K562 (cell line): ENCODE data around the gene TRMT112. TPM values are rescaled to one million over a fixed set of nuclear protein-coding genes. Genes with fewer than 3 reads are reported as not detected.

Experiments used
- ATAC-seq: fragments of 200-7000 bp; cut with Tn5 transposase; 3 replicates; pipeline ENCODE4 v1.9.1; 2020; ENCODE audit warnings: moderate library complexity
- BruUV-seq: library from RNA; stranded (reverse); fragments of 400-500 nt; replicated peaks from 2 replicates; lab custom pipeline; 2021; lab: Mats Ljungman, UMichigan
- CTCF ChIA-PET: fragments of 300-600 bp; formaldehyde crosslinking; extraction: SDS; loops from one replicate; lab custom pipeline; 2021; ENCODE audit warnings: low intra/inter-chr PET ratio; lab: Yijun Ruan, JAX
- POLR2A ChIA-PET: fragments of 300-600, 350-650 bp; sonication (Branson Sonifier 250); formaldehyde crosslinking; extraction: SDS; loops from one replicate; lab custom pipeline; 2021; ENCODE audit warnings: antibody characterized with exemption, inconsistent platforms; lab: Yijun Ruan, JAX
- DNase-seq, 4 experiments: peaks; one replicate each; pipeline versions ENCODE4 v3.0.0 to v3.0.0-alpha.2; 2011 to 2018; ENCODE audit warnings: low spot score in 3 of 4, mixed read lengths in 3 of 4; ENCODE audit errors: extremely low read depth in 1 of 4
- FAIRE-seq: peaks from 2 replicates; lab custom pipeline; 2011; peaks lifted over from hg19 to GRCh38; lab: Jason Lieb, UNC
- H2AFZ ChIP-seq: 2 replicates; pipeline ENCODE4 v1.6.0; 2011; ENCODE audit warnings: low read depth, low read length, control low read depth, inconsistent platforms
- H3K27ac ChIP-seq: fragments of 200-600 bp; 3 replicates; pipeline ENCODE4 v1.8.0; 2011; ENCODE audit warnings: low read depth, mild to moderate bottlenecking, control low read depth, inconsistent platforms, low read length, moderate library complexity, mixed read lengths; ENCODE audit errors: extremely low read depth
- H3K27me3 ChIP-seq, 2 experiments: fragments of 300-600 bp in 1 of 2; 2 replicates in 1 of 2; 3 replicates in 1 of 2; pipeline versions ENCODE4 v1.6.0 to v1.8.0; 2011; ENCODE audit warnings: inconsistent platforms in 2 of 2, low read length in 2 of 2, mild to moderate bottlenecking in 1 of 2, mixed read lengths in 1 of 2, moderate library complexity in 1 of 2; ENCODE audit not compliant: control insufficient read depth in 2 of 2, insufficient read depth in 2 of 2
- H3K36me3 ChIP-seq: fragments of 300-600 bp; 3 replicates; pipeline ENCODE4 v1.8.0; 2011; ENCODE audit warnings: mild to moderate bottlenecking, low read length, inconsistent platforms; ENCODE audit not compliant: control insufficient read depth, insufficient read depth
- H3K4me1 ChIP-seq, 2 experiments: fragments of 200-600 bp in 1 of 2; replicated peaks in 1 of 2; 2 replicates in 1 of 2; 3 replicates in 1 of 2; pipeline versions ENCODE4 v1.5.1 to v1.8.0; 2011; ENCODE audit warnings: inconsistent platforms in 2 of 2, low read length in 2 of 2, mild to moderate bottlenecking in 1 of 2, mixed read lengths in 1 of 2, moderate library complexity in 1 of 2; ENCODE audit not compliant: control insufficient read depth in 2 of 2, insufficient read depth in 2 of 2
- H3K4me2 ChIP-seq: 2 replicates; pipeline ENCODE4 v1.6.1; 2011; ENCODE audit warnings: low read length, control low read depth, inconsistent platforms, mixed read lengths; ENCODE audit not compliant: insufficient read depth
- H3K4me3 ChIP-seq: fragments of 200-600 bp; sonication (generic), shearing (Covaris generic); 2 replicates; pipeline ENCODE4 v1.5.1; 2016; ENCODE audit warnings: control low read depth, inconsistent platforms
- H3K79me2 ChIP-seq: fragments of 200-600 bp; 3 replicates; pipeline ENCODE4 v1.8.0; 2011; ENCODE audit warnings: low read length, inconsistent platforms; ENCODE audit not compliant: control insufficient read depth, insufficient read depth
- H3K9ac ChIP-seq, 2 experiments: 2 replicates each; pipeline versions ENCODE4 v1.6.0 to v1.6.1; 2011; ENCODE audit warnings: low read depth in 2 of 2, low read length in 2 of 2, control low read depth in 1 of 2, inconsistent platforms in 1 of 2, mild to moderate bottlenecking in 1 of 2, mixed read lengths in 1 of 2; ENCODE audit not compliant: insufficient read depth in 1 of 2
- H3K9me1 ChIP-seq: one replicate; pipeline ENCODE4 v1.6.0; 2011; ENCODE audit warnings: inconsistent platforms, mild to moderate bottlenecking, low read length, moderate library complexity; ENCODE audit not compliant: control insufficient read depth, insufficient read depth
- H3K9me3 ChIP-seq: replicated peaks from 2 replicates; pipeline ENCODE4 v1.5.1; 2011; ENCODE audit warnings: low read depth, low read length, inconsistent platforms; ENCODE audit not compliant: control insufficient read depth, insufficient read depth
- H4K20me1 ChIP-seq: replicated peaks from 2 replicates; pipeline ENCODE4 v1.6.1; 2011; ENCODE audit warnings: low read length, inconsistent platforms, mixed read lengths; ENCODE audit not compliant: control insufficient read depth, insufficient read depth
- ARHGAP35 ChIP-seq: fragments of 450-650 bp; IDR thresholded peaks from 2 replicates; pipeline ENCODE4 v1.6.1; 2018; ENCODE audit not compliant: partially characterized antibody
- CAMTA2 ChIP-seq: fragments of 250-450 bp; sonication (Bioruptor Pico); conservative IDR thresholded peaks from 2 replicates; pipeline ENCODE4 v1.5.1; 2022
- CBFA2T3 ChIP-seq: fragments of 450-650 bp; IDR thresholded peaks from 2 replicates; pipeline ENCODE4 v1.6.1; 2017
- FOXA3 ChIP-seq, 2 experiments: fragments of 450-650 bp in 1 of 2; sonication (generic) in 1 of 2; formaldehyde crosslinking; IDR thresholded peaks in 1 of 2; conservative IDR thresholded peaks in 1 of 2; 2 replicates each; pipeline versions ENCODE4 v1.4.0 to v1.8.0; 2020 to 2022; ENCODE audit warnings: mild to moderate bottlenecking in 2 of 2, missing genetic modification reagents in 1 of 2
- IRF2 ChIP-seq: sonication (generic); formaldehyde crosslinking; IDR thresholded peaks from 2 replicates; pipeline ENCODE4 v1.8.1; 2022; ENCODE audit warnings: mild to moderate bottlenecking, missing genetic modification reagents
- RBM14 ChIP-seq: fragments of 200-400 bp; formaldehyde crosslinking; IDR thresholded peaks from 2 replicates; pipeline ENCODE4 v1.6.1; 2018; ENCODE audit warnings: low read depth, mild to moderate bottlenecking, low read length, moderate library complexity, borderline replicate concordance; ENCODE audit not compliant: insufficient read depth
- RBM34 ChIP-seq: fragments of 200-400 bp; formaldehyde crosslinking; IDR thresholded peaks from 2 replicates; pipeline ENCODE4 v1.6.1; 2018; ENCODE audit warnings: low read length, borderline replicate concordance; ENCODE audit not compliant: insufficient read depth
- SMARCA4 ChIP-seq: fragments of 450-650 bp; IDR thresholded peaks from 2 replicates; pipeline ENCODE4 v1.6.1; 2016
- TCFL5 ChIP-seq: fragments of 250-450 bp; sonication (Bioruptor Pico); conservative IDR thresholded peaks from 2 replicates; pipeline ENCODE4 v1.6.1; 2021; ENCODE audit warnings: mild to moderate bottlenecking, moderate library complexity, matching md5 sums
- ZKSCAN3 ChIP-seq: fragments of 250-450 bp; sonication (Bioruptor Pico); IDR thresholded peaks from 2 replicates; pipeline ENCODE4 v1.4.0; 2020
- ZNF121 ChIP-seq: sonication (generic); formaldehyde crosslinking; conservative IDR thresholded peaks from 2 replicates; pipeline ENCODE4 v1.8.0; 2022; ENCODE audit warnings: missing genetic modification reagents
- ZNF354B ChIP-seq: fragments of 250-450 bp; sonication (Bioruptor Pico); IDR thresholded peaks from 2 replicates; pipeline ENCODE4 v1.4.0; 2020
- WGBS: fragments of 100-300 bp; shearing (Covaris generic); methylation state at CpG from one replicate; pipeline ENCODE4 v1.1.6; 2016; ENCODE audit warnings: low coverage, mixed read lengths; ENCODE audit not compliant: insufficient coverage; ENCODE audit errors: missing lambda C conversion rate; 5-methylcytosine and 5-hydroxymethylcytosine counted together
- in situ Hi-C: fragments of 300-500 bp; cut with MboI; formaldehyde crosslinking; loops from 4 replicates; pipeline ENCODE4 v1.15.0; 2018; ENCODE audit warnings: inconsistent platforms, mixed read lengths
- intact Hi-C: fragments of 100-400 bp; cut with micrococcal nuclease; formaldehyde crosslinking; loops from 2 replicates; pipeline ENCODE4 v1.14.2; 2022
- polyA plus RNA-seq, 8 experiments: library from polyadenylated mRNA; depleted of rRNA in 4 of 8; stranded (reverse) in 5 of 8; unstranded in 3 of 8; fragments of >200 nt; fragmentation: Nextera tagmentation in 2 of 8; fragmentation: Illumina TruSeq in 1 of 8; extraction: Ambion mirVana in 2 of 8; extraction: Trizol in 1 of 8; gene quantifications; 2 replicates each; pipeline versions ENCODE4 v1.2.1 to v1.2.3, GENCODE V29; 2011 to 2014; ENCODE audit warnings: inconsistent platforms in 1 of 8, missing spikeins in 1 of 8
- total RNA-seq, 7 experiments: library from RNA; depleted of rRNA in 6 of 7; stranded (reverse); fragments of >200 nt in 6 of 7; fragmentation: Illumina TruSeq in 2 of 7; extraction: Trizol in 2 of 7; gene quantifications; 2 replicates each; pipeline versions ENCODE4 v1.2.1 to v1.2.3, GENCODE V29; 2011 to 2021; ENCODE audit warnings: low replicate concordance in 1 of 7
- TF ChIP-seq, protein P1 (sequence below): fragments of 450-650 bp; formaldehyde crosslinking; IDR thresholded peaks from 2 replicates; pipeline ENCODE4 v1.4.0; 2020; ENCODE audit warnings: mild to moderate bottlenecking
- TF ChIP-seq, protein P2 (sequence below): sonication (generic); formaldehyde crosslinking; IDR thresholded peaks from 2 replicates; pipeline ENCODE4 v1.9.0; 2022; ENCODE audit warnings: mild to moderate bottlenecking, missing genetic modification reagents
- TF ChIP-seq, protein P3 (sequence below), 2 experiments: fragments of 450-650 bp in 1 of 2; sonication (generic) in 1 of 2; formaldehyde crosslinking; conservative IDR thresholded peaks; 2 replicates each; pipeline versions ENCODE4 v1.4.0 to v1.8.1; 2020 to 2022; ENCODE audit warnings: mild to moderate bottlenecking in 1 of 2, missing genetic modification reagents in 1 of 2
- TF ChIP-seq, protein P4 (sequence below): sonication (generic); IDR thresholded peaks from 2 replicates; pipeline ENCODE4 v1.6.1; 2016
- TF ChIP-seq, protein P5 (sequence below), 2 experiments: IDR thresholded peaks; 2 replicates each; pipeline ENCODE4 v1.6.1; 2011; ENCODE audit warnings: borderline replicate concordance in 1 of 2, control low read depth in 1 of 2, low read depth in 1 of 2, low read length in 1 of 2, mild to moderate bottlenecking in 1 of 2, mixed read lengths in 1 of 2, moderate library complexity in 1 of 2; ENCODE audit not compliant: insufficient read depth in 1 of 2, insufficient read length in 1 of 2, poor library complexity in 1 of 2, severe bottlenecking in 1 of 2; ENCODE audit errors: extremely low read depth in 1 of 2

Gene TRMT112
- total and polyA plus RNA-seq, 9 of the 15 experiments (the other 6 are each of a cell fraction or from before 2014, with no cell fraction given): 162 to 444 (median 300) TPM

DNA sequence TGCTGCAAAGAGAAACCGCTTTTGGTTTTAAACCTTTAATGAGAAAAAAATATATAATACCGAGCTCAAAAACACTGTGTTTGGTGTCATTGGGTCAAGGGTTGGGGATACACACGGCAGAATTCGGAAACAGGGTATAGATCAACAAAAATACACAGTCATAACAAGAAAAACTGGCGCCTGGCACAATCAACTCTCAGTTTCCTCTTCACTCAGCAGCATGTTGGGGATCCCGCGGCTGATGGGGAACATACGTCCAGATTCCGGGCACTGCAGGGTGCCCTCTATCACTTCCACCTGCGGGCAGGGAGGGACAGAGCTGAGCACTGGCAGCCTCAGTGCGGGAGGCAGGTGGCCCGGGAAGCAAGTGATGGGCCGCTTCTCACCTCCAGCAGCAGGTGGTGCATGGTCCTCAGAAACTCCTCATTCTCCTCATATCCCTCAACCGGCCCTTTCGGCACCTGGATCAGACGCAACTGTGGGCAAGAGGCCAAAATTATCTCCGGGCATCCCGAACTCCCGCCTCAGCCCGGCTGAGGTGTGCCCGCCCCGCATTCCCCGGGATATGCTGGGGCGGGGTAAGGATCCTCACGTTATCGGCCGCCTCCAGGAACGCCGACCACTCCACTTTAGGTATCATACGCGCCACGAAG, 561 bp downstream of the TRMT112 start:
- H3K4me1 ChIP-seq: peaks cover 8 to 63% of the 10 kb centered on the region in 2 experiments; a peak in 4 of 5 replicates
- TF ChIP-seq ZNF354B (CRISPR knock-in tag) (no peak), CAMTA2 (CRISPR knock-in tag) (no peak), IRF2 (CRISPR knock-in tag) (no peak), RBM14 (no peak), ZNF121 (CRISPR knock-in tag) (no peak), TCFL5 (no peak), CBFA2T3 (peak; percentile 48), RBM34 (no peak), FOXA3 (CRISPR knock-in tag; conservative IDR thresholded peaks at IDR 0.05 in 1 of 2, IDR thresholded peaks at IDR 0.05 in 1 of 2) (peak in 1 of 2 experiments; percentile 43; a peak in 1 of 4 replicates), ZKSCAN3 (CRISPR knock-in tag) (no peak), ARHGAP35 (no peak), SMARCA4 (0 out of 2 replicates have a peak, but pooled peaks have one; percentile 19)
- TF ChIP-seq, protein P1, sequence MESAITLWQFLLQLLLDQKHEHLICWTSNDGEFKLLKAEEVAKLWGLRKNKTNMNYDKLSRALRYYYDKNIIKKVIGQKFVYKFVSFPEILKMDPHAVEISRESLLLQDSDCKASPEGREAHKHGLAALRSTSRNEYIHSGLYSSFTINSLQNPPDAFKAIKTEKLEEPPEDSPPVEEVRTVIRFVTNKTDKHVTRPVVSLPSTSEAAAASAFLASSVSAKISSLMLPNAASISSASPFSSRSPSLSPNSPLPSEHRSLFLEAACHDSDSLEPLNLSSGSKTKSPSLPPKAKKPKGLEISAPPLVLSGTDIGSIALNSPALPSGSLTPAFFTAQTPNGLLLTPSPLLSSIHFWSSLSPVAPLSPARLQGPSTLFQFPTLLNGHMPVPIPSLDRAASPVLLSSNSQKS (CRISPR knock-in tag): no peak
- TF ChIP-seq, protein P2, sequence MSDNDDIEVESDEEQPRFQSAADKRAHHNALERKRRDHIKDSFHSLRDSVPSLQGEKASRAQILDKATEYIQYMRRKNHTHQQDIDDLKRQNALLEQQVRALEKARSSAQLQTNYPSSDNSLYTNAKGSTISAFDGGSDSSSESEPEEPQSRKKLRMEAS (CRISPR knock-in tag): peak; percentile 45; the same call in 1 of the 2 replicates
- TF ChIP-seq, protein P3, sequence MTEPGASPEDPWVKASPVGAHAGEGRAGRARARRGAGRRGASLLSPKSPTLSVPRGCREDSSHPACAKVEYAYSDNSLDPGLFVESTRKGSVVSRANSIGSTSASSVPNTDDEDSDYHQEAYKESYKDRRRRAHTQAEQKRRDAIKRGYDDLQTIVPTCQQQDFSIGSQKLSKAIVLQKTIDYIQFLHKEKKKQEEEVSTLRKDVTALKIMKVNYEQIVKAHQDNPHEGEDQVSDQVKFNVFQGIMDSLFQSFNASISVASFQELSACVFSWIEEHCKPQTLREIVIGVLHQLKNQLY (CRISPR knock-in tag; conservative IDR thresholded peaks at IDR 0.05): no peak
- TF ChIP-seq, protein P4, sequence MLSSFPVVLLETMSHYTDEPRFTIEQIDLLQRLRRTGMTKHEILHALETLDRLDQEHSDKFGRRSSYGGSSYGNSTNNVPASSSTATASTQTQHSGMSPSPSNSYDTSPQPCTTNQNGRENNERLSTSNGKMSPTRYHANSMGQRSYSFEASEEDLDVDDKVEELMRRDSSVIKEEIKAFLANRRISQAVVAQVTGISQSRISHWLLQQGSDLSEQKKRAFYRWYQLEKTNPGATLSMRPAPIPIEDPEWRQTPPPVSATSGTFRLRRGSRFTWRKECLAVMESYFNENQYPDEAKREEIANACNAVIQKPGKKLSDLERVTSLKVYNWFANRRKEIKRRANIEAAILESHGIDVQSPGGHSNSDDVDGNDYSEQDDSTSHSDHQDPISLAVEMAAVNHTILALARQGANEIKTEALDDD: no peak
- TF ChIP-seq, protein P5, sequence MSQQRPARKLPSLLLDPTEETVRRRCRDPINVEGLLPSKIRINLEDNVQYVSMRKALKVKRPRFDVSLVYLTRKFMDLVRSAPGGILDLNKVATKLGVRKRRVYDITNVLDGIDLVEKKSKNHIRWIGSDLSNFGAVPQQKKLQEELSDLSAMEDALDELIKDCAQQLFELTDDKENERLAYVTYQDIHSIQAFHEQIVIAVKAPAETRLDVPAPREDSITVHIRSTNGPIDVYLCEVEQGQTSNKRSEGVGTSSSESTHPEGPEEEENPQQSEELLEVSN (IDR thresholded peaks at IDR 0.05; ENCODE audit: borderline replicate concordance in 1 of 2, extremely low read depth in 1 of 2, insufficient read depth in 1 of 2, insufficient read length in 1 of 2, low read depth in 1 of 2, low read length in 1 of 2, poor library complexity in 1 of 2, severe bottlenecking in 1 of 2): peak; percentile 3 to 44

More for the DNA sequence above, 561 bp downstream of the TRMT112 start:
- in situ Hi-C loops (no loop called here), intact Hi-C loops (loop anchor here (1.0 kb wide), 2 partner anchors 15 to 39 kb away; no protein-coding TSS in a partner anchor)
- Histone ChIP-seq H2AFZ (peak overlapping the region; percentile 92), H3K9me1 (no peaks in the 10 kb centered on the region), H3K4me2 (peak overlapping the region; percentile 95), H3K4me3 (peak overlapping the region; percentile 94), H3K79me2 (peaks cover 41% of the 10 kb centered on the region), H3K27me3 (no peaks in the 10 kb centered on the region), H3K36me3 (peaks cover 66% of the 10 kb centered on the region), H3K9ac (peak overlapping the region; percentile 92 to 94), H3K27ac (peak overlapping the region; percentile 99), H3K9me3 (no peaks in the 10 kb centered on the region), H4K20me1 (no peaks in the 10 kb centered on the region; the same call in 1 of the 2 replicates)
- WGBS: 1% methylated on average over 28 of the region's 32 CpGs
- FAIRE-seq: peak; percentile 42
- peak; percentile 42 to 71 (median 60) for DNase-seq
- ChIA-PET CTCF (interaction anchor here (1.1 to 2.7 kb wide), 4 partner anchors 15 to 337 kb away, joined by 3 to 19 read pairs (median 6); no protein-coding TSS in a partner anchor), POLR2A (interaction anchor here (0.8 to 2.6 kb wide), 15 partner anchors 8 to 131 kb away, joined by 3 to 12 read pairs (median 6); partner anchors contain the start of genes CCDC88B and STIP1)
- peak; percentile 41 for ATAC-seq
- TSS peak; percentile 99 for BruUV-seq
